BLaER1 treated with 17β-estradiol and CSF1 and Interleukin-3, amounts not matched to agents 10 nM and 100 nM (cell line): ENCODE results near the gene CHRNA4.

Source experiments
- H3K27ac ChIP-seq, 11 experiments: shearing (Covaris generic); formaldehyde crosslinking; 2 replicates each; pipeline ENCODE4 v1.8.1; 2022
- H3K27me3 ChIP-seq, 11 experiments: shearing (Covaris generic); formaldehyde crosslinking; 2 replicates each; pipeline ENCODE4 v1.8.1; 2022
- H3K36me3 ChIP-seq, 11 experiments: shearing (Covaris generic); formaldehyde crosslinking; 2 replicates each; pipeline ENCODE4 v1.8.1; 2022
- H3K4me1 ChIP-seq, 10 experiments: shearing (Covaris generic); formaldehyde crosslinking; 2 replicates each; pipeline ENCODE4 v1.8.1; 2022
- H3K4me2 ChIP-seq, 11 experiments: shearing (Covaris generic); formaldehyde crosslinking; 2 replicates each; pipeline ENCODE4 v1.8.1; 2022
- H3K4me3 ChIP-seq, 10 experiments: shearing (Covaris generic); formaldehyde crosslinking; 2 replicates each; pipeline ENCODE4 v1.8.1; 2022
- H3K9ac ChIP-seq, 11 experiments: shearing (Covaris generic); formaldehyde crosslinking; 2 replicates each; pipeline ENCODE4 v1.8.1; 2022
- H3K9me3 ChIP-seq, 11 experiments: shearing (Covaris generic); formaldehyde crosslinking; replicated peaks in 1 of 11; 2 replicates each; pipeline ENCODE4 v1.8.1; 2022
- H4K20me1 ChIP-seq, 11 experiments: shearing (Covaris generic); formaldehyde crosslinking; 2 replicates each; pipeline ENCODE4 v1.8.1; 2022
- Cebpa-rat ChIP-seq, 11 experiments: shearing (Covaris generic); IDR thresholded peaks; 2 replicates each; pipeline ENCODE4 v1.8.1; 2022

CHRNA4 gene

DNA sequence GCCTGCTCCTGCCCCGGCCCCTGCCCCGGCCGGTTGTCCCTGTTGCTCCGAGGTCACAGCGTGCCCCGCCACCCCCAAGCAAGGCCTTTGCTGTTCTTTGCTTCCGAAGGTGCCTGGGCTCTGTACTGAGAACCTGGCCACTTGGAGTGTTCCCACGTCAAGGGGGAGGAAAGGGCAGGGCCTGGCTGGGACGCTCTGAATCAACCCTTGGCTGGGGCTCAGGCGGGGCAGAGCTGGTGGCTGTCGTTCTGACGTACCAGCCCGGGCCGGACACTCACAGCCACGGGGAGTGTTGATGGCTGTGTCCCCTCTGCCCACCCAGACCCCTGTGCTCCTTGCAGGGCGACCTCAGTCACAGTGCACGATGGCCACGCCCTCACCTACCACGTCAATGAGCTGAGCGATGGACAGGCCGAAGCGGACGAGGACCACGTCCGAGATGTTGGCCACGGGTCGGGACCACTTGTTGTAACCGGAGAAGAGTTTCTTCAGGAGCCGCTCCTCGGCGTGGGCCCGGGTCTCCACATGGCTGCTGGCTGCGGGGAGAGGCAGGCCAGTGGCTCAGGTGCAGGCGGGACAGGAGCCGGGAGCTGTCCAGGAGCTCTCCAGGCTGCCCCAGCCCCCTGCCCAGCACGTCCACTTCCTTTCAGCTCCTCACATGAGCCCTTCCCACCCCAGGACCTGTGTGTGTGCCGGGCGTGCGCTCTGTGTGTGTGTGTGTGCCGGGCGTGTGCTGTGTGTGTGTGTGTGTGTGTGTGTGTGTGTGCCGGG, 1.8 kb downstream of the CHRNA4 start:
- no peak overlapping the region for H3K9ac ChIP-seq
- H3K27me3 ChIP-seq: peaks cover 45 to 72% (median 57%) of the 10 kb centered on the region in 11 experiments
- H3K4me1 ChIP-seq: peaks cover 0 to 7% (median 5%) of the 10 kb centered on the region in 10 experiments; a peak in 6 of 20 replicates
- H3K9me3 ChIP-seq: no peaks in the 10 kb centered on the region
- no peaks in the 10 kb centered on the region for H3K36me3 ChIP-seq
- H3K4me3 ChIP-seq: no peak overlapping the region
- H3K4me2 ChIP-seq: no peak overlapping the region
- TF ChIP-seq Cebpa-rat (IDR thresholded peaks at IDR 0.05): no peak
- H3K27ac ChIP-seq: no peak overlapping the region
- peaks cover 0 to 71% (median 7%) of the 10 kb centered on the region in 11 experiments; a peak in 10 of 22 replicates for H4K20me1 ChIP-seq

GRCh38 chr20:63357921-63358905, 2.9 kb downstream of the CHRNA4 start:
- no peak overlapping the region for H3K9ac ChIP-seq
- no peak overlapping the region for H3K4me2 ChIP-seq
- TF ChIP-seq Cebpa-rat (IDR thresholded peaks at IDR 0.05): no peak
- no peaks in the 10 kb centered on the region for H3K36me3 ChIP-seq
- H3K27ac ChIP-seq: no peak overlapping the region
- H4K20me1 ChIP-seq: peaks cover 0 to 61% (median 7%) of the 10 kb centered on the region in 11 experiments; a peak in 10 of 22 replicates
- peaks cover 44 to 61% (median 53%) of the 10 kb centered on the region in 11 experiments for H3K27me3 ChIP-seq
- peaks cover 0 to 7% (median 5%) of the 10 kb centered on the region in 10 experiments; a peak in 10 of 20 replicates for H3K4me1 ChIP-seq
- no peak overlapping the region for H3K4me3 ChIP-seq
- no peaks in the 10 kb centered on the region for H3K9me3 ChIP-seq

GRCh38 chr20:63356931-63357879, 3.9 kb downstream of the CHRNA4 start:
- H3K27ac ChIP-seq: no peak overlapping the region
- no peak overlapping the region for H3K4me2 ChIP-seq
- peaks cover 34 to 51% (median 42%) of the 10 kb centered on the region in 11 experiments for H3K27me3 ChIP-seq
- no peak for TF ChIP-seq Cebpa-rat (IDR thresholded peaks at IDR 0.05)
- H4K20me1 ChIP-seq: peaks cover 0 to 56% (median 7%) of the 10 kb centered on the region in 11 experiments; a peak in 9 of 22 replicates
- no peaks in the 10 kb centered on the region for H3K36me3 ChIP-seq
- no peak overlapping the region for H3K9ac ChIP-seq
- H3K4me1 ChIP-seq: peaks cover 0 to 17% (median 15%) of the 10 kb centered on the region in 10 experiments; a peak in 15 of 20 replicates
- H3K9me3 ChIP-seq: no peaks in the 10 kb centered on the region
- H3K4me3 ChIP-seq: no peak overlapping the region

DNA sequence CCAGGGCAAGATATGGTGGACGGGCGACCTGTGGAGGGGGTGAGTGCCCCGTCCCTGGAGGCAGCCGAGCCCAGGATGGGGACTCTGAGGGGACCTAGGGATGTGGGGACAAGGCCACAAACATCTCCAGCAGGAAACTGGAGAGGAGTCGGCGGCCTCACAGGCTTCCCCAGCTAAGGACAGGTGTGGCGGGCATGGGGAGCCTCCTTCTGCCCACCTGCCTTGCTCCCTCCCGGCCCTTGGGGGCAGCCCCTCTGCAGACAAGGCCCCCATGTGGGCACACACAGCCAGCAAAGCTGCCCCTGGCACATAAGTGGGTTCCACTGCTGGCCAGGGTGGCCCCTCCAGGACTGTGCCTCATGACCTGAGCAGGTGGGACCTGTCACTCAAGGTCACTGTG, 4.6 kb downstream of the CHRNA4 start:
- H3K4me3 ChIP-seq: no peak overlapping the region
- peaks cover 0 to 49% (median 1%) of the 10 kb centered on the region in 11 experiments; a peak in 9 of 22 replicates for H4K20me1 ChIP-seq
- peaks cover 27 to 44% (median 35%) of the 10 kb centered on the region in 11 experiments for H3K27me3 ChIP-seq
- H3K27ac ChIP-seq: no peak overlapping the region
- no peak overlapping the region for H3K4me2 ChIP-seq
- H3K36me3 ChIP-seq: no peaks in the 10 kb centered on the region
- TF ChIP-seq Cebpa-rat (IDR thresholded peaks at IDR 0.05): no peak
- peaks cover 0 to 19% (median 16%) of the 10 kb centered on the region in 10 experiments; a peak in 15 of 20 replicates for H3K4me1 ChIP-seq
- peaks cover 0 to 4% (median 0%) of the 10 kb centered on the region in 11 experiments; a peak in 6 of 22 replicates for H3K9me3 ChIP-seq
- no peak overlapping the region for H3K9ac ChIP-seq

GRCh38 chr20:63355781-63356295, 5.3 kb downstream of the CHRNA4 start:
- Histone ChIP-seq H3K9me3 (peaks cover 0 to 10% (median 4%) of the 10 kb centered on the region in 11 experiments; a peak in 9 of 22 replicates), H3K27ac (no peak overlapping the region), H3K27me3 (peaks cover 22 to 38% (median 30%) of the 10 kb centered on the region in 11 experiments), H3K4me2 (no peak overlapping the region), H3K36me3 (no peaks in the 10 kb centered on the region), H3K9ac (no peak overlapping the region), H3K4me1 (peaks cover 0 to 20% (median 15%) of the 10 kb centered on the region in 10 experiments; a peak in 15 of 20 replicates), H4K20me1 (peaks cover 0 to 45% (median 0%) of the 10 kb centered on the region in 11 experiments; a peak in 9 of 22 replicates), H3K4me3 (no peak overlapping the region)
- TF ChIP-seq Cebpa-rat (IDR thresholded peaks at IDR 0.05): no peak

- no peak overlapping the region for H3K27ac ChIP-seq
- H3K4me1 ChIP-seq: peaks cover 0 to 20% (median 15%) of the 10 kb centered on the region in 10 experiments; a peak in 15 of 20 replicates
- no peak for TF ChIP-seq Cebpa-rat (IDR thresholded peaks at IDR 0.05)
- H3K36me3 ChIP-seq: no peaks in the 10 kb centered on the region
- no peak overlapping the region for H3K9ac ChIP-seq
- peaks cover 0 to 34% (median 0%) of the 10 kb centered on the region in 11 experiments; a peak in 9 of 22 replicates for H4K20me1 ChIP-seq
- H3K4me3 ChIP-seq: no peak overlapping the region
- peaks cover 11 to 28% (median 20%) of the 10 kb centered on the region in 11 experiments for H3K27me3 ChIP-seq
- H3K9me3 ChIP-seq: peaks cover 0 to 14% (median 4%) of the 10 kb centered on the region in 11 experiments; a peak in 9 of 22 replicates
- no peak overlapping the region for H3K4me2 ChIP-seq
These were observed 6.4 kb downstream of the CHRNA4 start for GRCh38 chr20:63354636-63355350.

DNA sequence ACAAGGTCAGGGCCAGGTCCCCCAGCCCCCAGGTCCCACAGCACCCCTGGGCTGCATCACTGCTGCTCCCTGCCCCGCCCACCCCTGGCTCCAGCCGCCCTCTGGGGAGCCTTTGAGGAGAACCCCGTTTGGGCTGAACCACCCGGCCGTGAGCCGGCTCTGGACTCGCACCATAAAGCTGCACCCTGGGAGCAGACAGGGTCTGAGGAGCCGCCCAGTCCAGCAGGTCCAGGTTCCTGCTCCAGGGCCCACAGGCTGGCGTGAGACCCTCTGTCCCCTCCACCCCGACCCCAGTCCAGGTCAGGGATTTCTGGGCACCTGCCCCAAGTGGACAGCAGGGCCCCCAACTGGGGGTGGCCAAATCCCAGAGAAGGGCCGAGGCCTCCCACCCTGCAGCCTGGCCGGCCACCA, 8.3 kb downstream of the CHRNA4 start:
- H3K9me3 ChIP-seq: peaks cover 0 to 14% (median 4%) of the 10 kb centered on the region in 11 experiments; a peak in 9 of 22 replicates
- no peak overlapping the region for H3K4me3 ChIP-seq
- peaks cover 0 to 8% (median 1%) of the 10 kb centered on the region in 11 experiments; a peak in 8 of 22 replicates for H3K27me3 ChIP-seq
- no peak for TF ChIP-seq Cebpa-rat (IDR thresholded peaks at IDR 0.05)
- H3K36me3 ChIP-seq: no peaks in the 10 kb centered on the region
- H3K9ac ChIP-seq: no peak overlapping the region
- peak overlapping the region in 9 of 11 experiments; percentile 18 to 73 (median 67); a peak in 15 of 22 replicates for H3K4me2 ChIP-seq
- H3K27ac ChIP-seq: no peak overlapping the region
- H4K20me1 ChIP-seq: peaks cover 0 to 25% (median 0%) of the 10 kb centered on the region in 11 experiments; a peak in 5 of 22 replicates
- peaks cover 0 to 20% (median 15%) of the 10 kb centered on the region in 10 experiments; a peak in 15 of 20 replicates for H3K4me1 ChIP-seq
